ENCODE data around the gene XRCC6. TPM values are rescaled to one million over a fixed set of nuclear protein-coding genes. Genes with fewer than 3 reads are reported as not detected.
A peak's percentile ranks its signal among the peaks of the same experiment; 100 is the strongest.

XRCC6 gene
- total RNA-seq, 6 experiments from 2014 or later: 324 to 395 (median 373) TPM

- no peak for DNase-seq
- peaks cover 37% of the 10 kb centered on the region for H3K36me3 Mint-ChIP-seq (ENCODE audit: low read depth)
- H3K9me3 Mint-ChIP-seq: no peaks in the 10 kb centered on the region
- H3K27me3 Mint-ChIP-seq (ENCODE audit: insufficient read depth): peaks cover 1% of the 10 kb centered on the region; the same call in 1 of the 2 replicates
- H3K4me1 Mint-ChIP-seq (ENCODE audit: low read depth): peaks cover 16% of the 10 kb centered on the region
- TF ChIP-seq, protein P1, sequence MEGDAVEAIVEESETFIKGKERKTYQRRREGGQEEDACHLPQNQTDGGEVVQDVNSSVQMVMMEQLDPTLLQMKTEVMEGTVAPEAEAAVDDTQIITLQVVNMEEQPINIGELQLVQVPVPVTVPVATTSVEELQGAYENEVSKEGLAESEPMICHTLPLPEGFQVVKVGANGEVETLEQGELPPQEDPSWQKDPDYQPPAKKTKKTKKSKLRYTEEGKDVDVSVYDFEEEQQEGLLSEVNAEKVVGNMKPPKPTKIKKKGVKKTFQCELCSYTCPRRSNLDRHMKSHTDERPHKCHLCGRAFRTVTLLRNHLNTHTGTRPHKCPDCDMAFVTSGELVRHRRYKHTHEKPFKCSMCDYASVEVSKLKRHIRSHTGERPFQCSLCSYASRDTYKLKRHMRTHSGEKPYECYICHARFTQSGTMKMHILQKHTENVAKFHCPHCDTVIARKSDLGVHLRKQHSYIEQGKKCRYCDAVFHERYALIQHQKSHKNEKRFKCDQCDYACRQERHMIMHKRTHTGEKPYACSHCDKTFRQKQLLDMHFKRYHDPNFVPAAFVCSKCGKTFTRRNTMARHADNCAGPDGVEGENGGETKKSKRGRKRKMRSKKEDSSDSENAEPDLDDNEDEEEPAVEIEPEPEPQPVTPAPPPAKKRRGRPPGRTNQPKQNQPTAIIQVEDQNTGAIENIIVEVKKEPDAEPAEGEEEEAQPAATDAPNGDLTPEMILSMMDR (IDR thresholded peaks at IDR 0.05): no peak
- no peak overlapping the region for H3K4me3 Mint-ChIP-seq
- peak overlapping the region; percentile 55; the same call in 1 of the 2 replicates for H3K27ac Mint-ChIP-seq
These were observed 20.8 kb downstream of the XRCC6 start for GRCh38 chr22:41641854-41642253.

GRCh38 chr22:41642331-41643110 is 21.4 kb downstream of the XRCC6 start:
- no peak for DNase-seq
- no peak overlapping the region for H3K4me3 Mint-ChIP-seq
- peaks cover 16% of the 10 kb centered on the region for H3K4me1 Mint-ChIP-seq (ENCODE audit: low read depth)
- peaks cover 1% of the 10 kb centered on the region; the same call in 1 of the 2 replicates for H3K27me3 Mint-ChIP-seq (ENCODE audit: insufficient read depth)
- no peaks in the 10 kb centered on the region for H3K9me3 Mint-ChIP-seq
- H3K36me3 Mint-ChIP-seq (ENCODE audit: low read depth): peaks cover 37% of the 10 kb centered on the region
- peak overlapping the region; percentile 55 for H3K27ac Mint-ChIP-seq
- TF ChIP-seq, protein P1 (IDR thresholded peaks at IDR 0.05): no peak

DNA sequence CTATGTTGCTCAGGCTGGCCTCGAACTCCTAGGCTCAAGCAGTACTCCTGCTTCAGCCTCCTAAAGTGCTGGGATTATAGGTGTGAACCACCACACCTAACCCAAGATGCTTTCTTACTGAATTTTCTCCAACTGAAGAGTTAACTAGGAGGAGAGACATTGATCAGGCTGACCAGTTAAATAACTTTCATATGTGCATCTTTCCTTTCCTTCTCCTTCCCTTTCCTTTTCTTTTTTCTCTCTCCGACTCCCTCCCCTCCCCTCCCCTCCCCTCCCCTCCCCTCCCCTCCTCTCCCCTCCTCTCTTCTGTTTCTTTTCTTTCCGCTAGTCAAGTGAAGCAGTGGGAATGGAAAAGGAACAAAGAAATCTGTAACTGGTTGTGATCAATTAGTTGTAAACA is 26.7 kb downstream of the XRCC6 start:
- TF ChIP-seq, protein P1 (IDR thresholded peaks at IDR 0.05): no peak
- DNase-seq: no peak
- Mint-ChIP-seq H3K9me3 (no peaks in the 10 kb centered on the region), H3K27ac (no peak overlapping the region), H3K4me3 (no peak overlapping the region), H3K36me3 (ENCODE audit: low read depth) (peaks cover 16% of the 10 kb centered on the region), H3K4me1 (ENCODE audit: low read depth) (peaks cover 12% of the 10 kb centered on the region), H3K27me3 (ENCODE audit: insufficient read depth) (peaks cover 1% of the 10 kb centered on the region; the same call in 1 of the 2 replicates)

- Mint-ChIP-seq H3K27ac (peak overlapping the region; percentile 61), H3K9me3 (no peaks in the 10 kb centered on the region), H3K4me1 (ENCODE audit: low read depth) (peaks cover 9% of the 10 kb centered on the region), H3K4me3 (no peak overlapping the region), H3K36me3 (ENCODE audit: low read depth) (peaks cover 13% of the 10 kb centered on the region; the same call in 1 of the 2 replicates), H3K27me3 (ENCODE audit: insufficient read depth) (no peaks in the 10 kb centered on the region)
- TF ChIP-seq, protein P1 (IDR thresholded peaks at IDR 0.05): no peak
- DNase-seq: no peak
These were observed 27.3 kb downstream of the XRCC6 start for GRCh38 chr22:41648432-41648831.

DNA sequence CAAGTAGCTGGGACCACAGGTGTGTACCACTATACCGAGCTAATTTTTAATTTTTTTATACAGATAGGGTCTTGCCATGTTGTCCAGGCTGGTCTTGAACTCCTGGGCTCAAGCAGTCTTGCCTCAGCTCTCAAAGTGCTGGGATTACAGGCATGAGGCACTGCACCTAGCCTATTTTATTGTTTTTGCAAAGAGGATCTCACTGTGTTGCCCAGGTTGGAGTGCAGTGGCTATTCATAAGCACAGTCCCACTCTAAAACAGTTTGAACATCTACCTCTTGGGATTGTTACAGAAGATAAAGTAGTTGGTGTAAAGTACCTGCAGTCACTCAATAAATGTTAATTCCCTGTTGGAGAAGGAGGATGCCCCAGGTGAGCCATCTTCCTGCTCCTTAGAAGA is 29.1 kb downstream of the XRCC6 start:
- TF ChIP-seq, protein P1 (IDR thresholded peaks at IDR 0.05): no peak
- peaks cover 9% of the 10 kb centered on the region for H3K4me1 Mint-ChIP-seq (ENCODE audit: low read depth)

More for the DNA sequence above, 29.1 kb downstream of the XRCC6 start:
- H3K9me3 Mint-ChIP-seq: no peaks in the 10 kb centered on the region
- no peak overlapping the region for H3K4me3 Mint-ChIP-seq
- no peak for DNase-seq
- no peaks in the 10 kb centered on the region for H3K27me3 Mint-ChIP-seq (ENCODE audit: insufficient read depth)
- H3K36me3 Mint-ChIP-seq (ENCODE audit: low read depth): peaks cover 14% of the 10 kb centered on the region
- H3K27ac Mint-ChIP-seq: no peak overlapping the region

Measured in HFFc6 (cell line).